A673 (cell line): ENCODE results near the gene AFAP1L1. TPM values are rescaled to one million over a fixed set of nuclear protein-coding genes. Genes with fewer than 3 reads are reported as not detected.

Experiments used
- BruUV-seq: library from RNA; stranded (reverse); fragments of 400-500 nt; replicated peaks from 2 replicates; lab custom pipeline; 2021; lab: Mats Ljungman, UMichigan
- CTCF ChIA-PET: fragments of 300-600 bp; sonication (Branson Sonifier 250); formaldehyde crosslinking; loops from one replicate; lab custom pipeline; 2022; ENCODE audit warnings: antibody characterized with exemption; lab: Charles Lee
- POLR2A ChIA-PET: fragments of 300-600 bp; sonication (Branson Sonifier 250); formaldehyde crosslinking; loops from one replicate; lab custom pipeline; 2022; ENCODE audit warnings: antibody characterized with exemption; ENCODE audit not compliant: low non-redundant PET; lab: Charles Lee
- DNase-seq: peaks from one replicate; pipeline ENCODE4 v3.0.0-alpha.2; 2015; ENCODE audit warnings: low spot score
- H3K27ac ChIP-seq: fragments of 200-600 bp; sonication (generic); 2 replicates; pipeline ENCODE4 v1.5.1; 2016; ENCODE audit warnings: mixed run types, low read depth, mild to moderate bottlenecking, mixed read lengths, antibody characterized with exemption, low read length; ENCODE audit not compliant: poor library complexity, severe bottlenecking
- H3K27me3 ChIP-seq: fragments of 200-600 bp; sonication (generic); replicated peaks from 2 replicates; pipeline ENCODE4 v1.6.1; 2017; ENCODE audit warnings: mixed run types, low read depth, mild to moderate bottlenecking, mixed read lengths, antibody characterized with exemption, low read length; ENCODE audit not compliant: insufficient read depth, poor library complexity
- H3K36me3 ChIP-seq: fragments of 200-600 bp; sonication (generic); 2 replicates; pipeline ENCODE4 v1.6.1; 2016; ENCODE audit warnings: mixed run types, mild to moderate bottlenecking, mixed read lengths, antibody characterized with exemption, low read length; ENCODE audit not compliant: insufficient read depth, poor library complexity, severe bottlenecking
- H3K4me1 ChIP-seq: fragments of 200-600 bp; sonication (generic); 2 replicates; pipeline ENCODE4 v1.6.1; 2017; ENCODE audit warnings: mixed run types, mild to moderate bottlenecking, mixed read lengths, antibody characterized with exemption, low read length; ENCODE audit not compliant: insufficient read depth, poor library complexity, severe bottlenecking
- H3K4me3 ChIP-seq: fragments of 200-600 bp; sonication (generic); 2 replicates; pipeline ENCODE4 v1.5.1; 2016; ENCODE audit warnings: low read depth, mixed run types, mild to moderate bottlenecking, mixed read lengths, low read length; ENCODE audit not compliant: poor library complexity, severe bottlenecking
- H3K9me3 ChIP-seq: fragments of 200-600 bp; sonication (generic); 2 replicates; pipeline ENCODE4 v1.6.1; 2016; ENCODE audit warnings: mixed run types, low read depth, mild to moderate bottlenecking, mixed read lengths, antibody characterized with exemption, low read length; ENCODE audit not compliant: poor library complexity, severe bottlenecking
- CTCF ChIP-seq: fragments of 300-800, 200-600 bp; sonication (generic); conservative IDR thresholded peaks from 2 replicates; pipeline ENCODE4 v1.5.1; 2017; ENCODE audit warnings: low read depth, mild to moderate bottlenecking, antibody characterized with exemption, low read length, moderate library complexity, mixed read lengths
- EZH2 ChIP-seq: fragments of 200-600 bp; sonication (generic); IDR thresholded peaks from 2 replicates; pipeline ENCODE4 v1.6.1; 2017; ENCODE audit warnings: borderline replicate concordance, low read depth, mild to moderate bottlenecking, mixed read lengths, antibody characterized with exemption, low read length; ENCODE audit not compliant: poor library complexity, severe bottlenecking
- intact Hi-C: fragments of 100-400 bp; cut with micrococcal nuclease; formaldehyde crosslinking; loops from one replicate; pipeline ENCODE4 v1.10.0; 2022; ENCODE audit not compliant: unreplicated experiment
- total RNA-seq: library from RNA; stranded (reverse); gene quantifications from 2 replicates; pipeline ENCODE4 v1.2.3, GENCODE V29; 2021

Gene AFAP1L1
- total RNA-seq, 1 experiment from 2014 or later, result 0.21 TPM

- intact Hi-C loops, result loop anchor here (10.0 kb wide), 1 partner anchor 252 kb away; no protein-coding TSS in a partner anchor
- no peak for DNase-seq
- Histone ChIP-seq H3K4me1 (no peaks in the 10 kb centered on the region), H3K4me3 (no peak overlapping the region), H3K27me3 (no peaks in the 10 kb centered on the region), H3K36me3 (no peaks in the 10 kb centered on the region), H3K9me3 (no peaks in the 10 kb centered on the region), H3K27ac (no peak overlapping the region)
- TF ChIP-seq CTCF, result no peak
- no peak for TF ChIP-seq EZH2
- ChIA-PET CTCF (no interaction called here), POLR2A (no interaction called here)
- no TSS peak for BruUV-seq
These were observed 41.6 kb downstream of the AFAP1L1 start for GRCh38 chr5:149313151-149313841.

GRCh38 chr5:149314571-149315111, 43.0 kb downstream of the AFAP1L1 start:
- POLR2A ChIA-PET, result interaction anchor here (0.7 kb wide), 1 partner anchor 308 kb away, joined by 3 read pairs; no protein-coding TSS in a partner anchor
- CTCF ChIA-PET, result interaction anchor here (0.6 kb wide), 1 partner anchor 32 kb away, joined by 4 read pairs; no protein-coding TSS in a partner anchor
- intact Hi-C loops, result loop anchor here (10.0 kb wide), 1 partner anchor 250 kb away; no protein-coding TSS in a partner anchor

GRCh38 chr5:149315753-149316152, 44.1 kb downstream of the AFAP1L1 start:
- ChIA-PET CTCF (no interaction called here), POLR2A (no interaction called here)
- no peak for TF ChIP-seq CTCF
- TF ChIP-seq EZH2, result no peak
- intact Hi-C loops, result loop anchor here (2.0 to 10.0 kb wide), 3 partner anchors 55 to 249 kb away; no protein-coding TSS in a partner anchor
- Histone ChIP-seq H3K4me3 (no peak overlapping the region), H3K9me3 (no peaks in the 10 kb centered on the region), H3K36me3 (no peaks in the 10 kb centered on the region), H3K27ac (no peak overlapping the region), H3K27me3 (no peaks in the 10 kb centered on the region), H3K4me1 (peaks cover 4% of the 10 kb centered on the region)
- DNase-seq, result no peak
- no TSS peak for BruUV-seq

More at GRCh38 chr5:149314571-149315111, 43.0 kb downstream of the AFAP1L1 start:
- no peak overlapping the region for H3K27ac ChIP-seq
- BruUV-seq, result no TSS peak
- no peaks in the 10 kb centered on the region for H3K9me3 ChIP-seq
- H3K4me1 ChIP-seq, result no peaks in the 10 kb centered on the region
- no peaks in the 10 kb centered on the region for H3K36me3 ChIP-seq
- no peaks in the 10 kb centered on the region for H3K27me3 ChIP-seq
- DNase-seq, result no peak
- H3K4me3 ChIP-seq, result no peak overlapping the region
- TF ChIP-seq CTCF, result no peak
- no peak for TF ChIP-seq EZH2
